Fibroblast of pulmonary artery (primary cell): Measurements from ENCODE around the gene SELP.

Source experiments
- DNase-seq: peaks from one replicate; pipeline ENCODE4 v3.0.0-alpha.2; 2010; ENCODE audit warnings: low read depth
- H3K4me3 ChIP-seq: replicated peaks from 2 replicates; pipeline ENCODE4 v1.5.1; 2011; ENCODE audit warnings: low read depth, mild to moderate bottlenecking, control low read depth, low read length, moderate library complexity
- CTCF ChIP-seq: IDR thresholded peaks from 2 replicates; pipeline ENCODE4 v1.5.1; 2011; ENCODE audit warnings: mild to moderate bottlenecking, control low read depth, low read length, inconsistent platforms; ENCODE audit errors: missing control alignments

SELP gene

GRCh38 chr1:169563650-169564049 lies 66.3 kb downstream of the SELP start:
- no peak for DNase-seq
- H3K4me3 ChIP-seq = no peak overlapping the region
- no peak for TF ChIP-seq CTCF

- H3K4me3 ChIP-seq = no peak overlapping the region
- TF ChIP-seq CTCF = no peak
- DNase-seq = no peak
Observed at GRCh38 chr1:169563019-169563615, 66.8 kb downstream of the SELP start.

GRCh38 chr1:169561692-169562091 lies 68.2 kb downstream of the SELP start:
- DNase-seq = no peak
- H3K4me3 ChIP-seq = no peak overlapping the region
- no peak for TF ChIP-seq CTCF

GRCh38 chr1:169557131-169557530 lies 72.8 kb downstream of the SELP start:
- no peak for DNase-seq
- H3K4me3 ChIP-seq = no peak overlapping the region
- no peak for TF ChIP-seq CTCF

- H3K4me3 ChIP-seq = no peak overlapping the region
- TF ChIP-seq CTCF = peak; percentile 60
- DNase-seq = peak; percentile 77
Observed at GRCh38 chr1:169550294-169550693, 79.6 kb downstream of the SELP start.

GRCh38 chr1:169548282-169548681 lies 81.6 kb downstream of the SELP start:
- no peak for TF ChIP-seq CTCF
- DNase-seq = no peak
- no peak overlapping the region for H3K4me3 ChIP-seq
